NK-92 treated with Interleukin-12 subunit alpha and Interleukin-12 subunit beta, amount 100 ng/mL, for 24 hours (cell line): ENCODE measurements around the gene UST.
"Not testable (repeated sequence)": the region's sequence is repeated elsewhere in the genome, so short reads cannot be mapped to it uniquely, and the experiment has no call there.

Experiments used
- DNase-seq: peaks from one replicate; lab custom pipeline; 2025; lab: John Stamatoyannopoulos, UW

The UST gene

GRCh38 chr6:148978298-148978697 lies 231.5 kb downstream of the UST start:
- DNase-seq, result not testable (repeated sequence)

GRCh38 chr6:148979014-148979901 lies 232.4 kb downstream of the UST start:
- no peak for DNase-seq

DNA sequence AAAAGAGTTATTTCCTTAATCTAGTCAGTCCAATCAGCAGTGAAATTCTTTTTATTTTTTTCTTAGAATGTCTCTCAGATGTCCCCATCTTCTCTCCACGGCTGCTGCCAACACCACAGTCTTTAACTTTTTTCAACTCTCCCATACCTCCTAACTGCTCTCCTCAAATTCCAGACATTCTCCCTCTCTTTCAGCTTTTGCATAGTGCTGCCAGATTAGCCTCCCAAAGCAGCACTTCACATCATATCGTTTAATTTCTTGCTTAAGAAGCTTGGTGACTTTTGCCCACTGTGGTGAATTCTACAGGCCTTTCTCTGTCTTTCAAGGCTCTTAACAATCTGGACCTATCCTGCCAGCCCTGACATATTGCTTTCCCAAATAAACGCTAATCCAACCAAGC lies 233.4 kb downstream of the UST start:
- no peak for DNase-seq

GRCh38 chr6:148981515-148981914 lies 234.7 kb downstream of the UST start:
- no peak for DNase-seq

- DNase-seq, result no peak
Observed at GRCh38 chr6:148983101-148983761, 236.4 kb downstream of the UST start.

GRCh38 chr6:148983966-148984365 lies 237.1 kb downstream of the UST start:
- no peak for DNase-seq

- DNase-seq, result no peak
Observed at GRCh38 chr6:148984531-148985056, 237.8 kb downstream of the UST start.

GRCh38 chr6:148985499-148985898 lies 238.7 kb downstream of the UST start:
- no peak for DNase-seq

GRCh38 chr6:148986608-148987007 lies 239.8 kb downstream of the UST start:
- no peak for DNase-seq

DNA sequence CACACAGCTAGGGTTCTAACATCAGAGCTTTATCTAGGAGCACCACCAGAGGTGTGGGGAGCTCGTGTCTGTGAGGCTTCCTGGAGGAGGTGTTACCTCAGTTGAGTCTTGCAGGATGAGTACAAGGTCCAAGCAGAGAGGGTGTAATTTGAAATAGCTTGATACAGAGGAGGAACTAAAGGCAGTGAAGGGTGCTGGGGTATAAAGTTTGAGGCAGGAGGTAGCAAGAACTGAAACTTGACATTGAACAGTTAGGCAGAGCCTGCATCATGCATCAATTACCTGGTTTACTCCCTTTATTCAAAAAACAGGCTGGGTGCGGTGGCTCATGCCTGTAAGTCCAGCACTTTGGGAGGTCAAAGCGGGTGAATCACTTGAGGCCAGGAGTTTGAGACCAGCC lies 241.2 kb downstream of the UST start:
- DNase-seq, result no peak

DNA sequence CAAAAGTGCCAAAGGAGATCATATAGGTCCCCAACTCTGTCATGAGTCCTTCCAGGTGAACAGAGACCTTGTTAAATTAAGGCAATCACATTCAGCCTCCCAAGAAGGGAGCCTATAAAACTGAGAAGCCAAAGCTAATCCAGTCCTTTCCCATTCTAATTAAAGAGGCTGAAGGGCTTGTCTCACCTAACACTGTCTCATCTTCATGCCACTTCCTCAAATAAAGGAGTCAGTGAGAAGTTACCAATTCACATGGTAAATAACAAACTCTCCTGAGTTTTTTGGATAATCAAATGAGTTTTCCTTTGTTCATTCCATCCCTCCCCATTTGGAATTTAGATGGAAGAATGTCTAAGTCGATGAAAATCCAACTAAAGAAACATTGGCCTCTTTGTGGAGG lies 242.8 kb downstream of the UST start:
- DNase-seq, result no peak

GRCh38 chr6:148990403-148990802 lies 243.6 kb downstream of the UST start:
- no peak for DNase-seq

DNA sequence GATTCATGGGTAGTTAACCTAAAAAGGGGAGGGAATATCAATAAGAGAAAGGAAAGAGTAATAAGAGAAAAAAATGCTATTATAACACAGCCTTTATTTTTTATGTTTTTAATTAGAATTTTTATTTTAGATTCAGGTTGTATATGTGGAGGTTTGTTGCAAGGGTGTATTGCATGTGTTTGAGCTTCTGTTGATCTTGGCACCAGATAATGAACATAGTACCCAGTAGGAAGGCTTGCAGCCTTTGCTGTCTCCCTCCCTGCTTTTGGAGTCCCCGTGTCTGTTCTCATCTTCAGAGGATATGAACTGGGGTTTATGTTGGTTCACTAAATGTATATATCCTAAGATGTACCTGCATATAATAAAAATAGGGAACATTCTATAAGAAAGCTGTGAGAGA lies 250.0 kb downstream of the UST start:
- DNase-seq, result no peak

GRCh38 chr6:148997865-148998264 lies 251.0 kb downstream of the UST start:
- no peak for DNase-seq

DNA sequence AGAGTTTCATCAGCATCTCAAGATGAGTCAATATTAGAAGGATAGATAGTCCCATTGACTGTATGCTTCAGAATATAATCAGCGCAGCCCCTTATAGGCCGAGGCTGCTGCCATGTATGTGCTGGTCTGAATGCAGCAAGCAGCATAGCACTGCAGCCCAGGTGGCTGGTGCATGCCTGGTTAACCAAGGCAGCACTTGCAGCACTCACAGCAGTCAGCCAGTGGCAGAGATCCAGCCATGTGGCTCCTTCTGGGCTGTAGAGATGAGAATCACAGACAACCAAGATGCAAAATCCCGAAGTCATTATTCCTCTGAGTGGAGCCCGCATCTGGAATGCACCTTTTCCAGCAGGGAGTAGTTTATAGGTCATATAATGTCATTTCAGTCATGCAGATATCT lies 251.9 kb downstream of the UST start:
- no peak for DNase-seq

DNA sequence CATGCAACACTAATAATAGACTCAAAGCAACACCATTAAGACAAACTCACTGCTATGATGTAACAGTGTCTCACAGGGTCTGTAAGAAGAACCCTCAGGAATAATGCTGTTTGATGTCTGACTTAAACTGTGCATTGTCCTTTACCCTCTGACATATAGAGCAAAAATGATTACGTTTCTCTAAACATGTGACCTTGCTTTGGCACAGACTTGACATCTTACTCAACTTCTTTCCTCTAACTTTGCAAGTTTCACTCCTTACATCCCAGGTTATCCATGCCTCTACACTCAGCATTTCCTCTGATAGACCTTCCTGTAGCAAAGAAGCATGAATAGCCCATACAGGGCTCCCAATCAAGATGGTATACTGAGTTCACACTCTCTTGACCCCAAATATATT lies 252.7 kb downstream of the UST start:
- DNase-seq, result no peak

DNA sequence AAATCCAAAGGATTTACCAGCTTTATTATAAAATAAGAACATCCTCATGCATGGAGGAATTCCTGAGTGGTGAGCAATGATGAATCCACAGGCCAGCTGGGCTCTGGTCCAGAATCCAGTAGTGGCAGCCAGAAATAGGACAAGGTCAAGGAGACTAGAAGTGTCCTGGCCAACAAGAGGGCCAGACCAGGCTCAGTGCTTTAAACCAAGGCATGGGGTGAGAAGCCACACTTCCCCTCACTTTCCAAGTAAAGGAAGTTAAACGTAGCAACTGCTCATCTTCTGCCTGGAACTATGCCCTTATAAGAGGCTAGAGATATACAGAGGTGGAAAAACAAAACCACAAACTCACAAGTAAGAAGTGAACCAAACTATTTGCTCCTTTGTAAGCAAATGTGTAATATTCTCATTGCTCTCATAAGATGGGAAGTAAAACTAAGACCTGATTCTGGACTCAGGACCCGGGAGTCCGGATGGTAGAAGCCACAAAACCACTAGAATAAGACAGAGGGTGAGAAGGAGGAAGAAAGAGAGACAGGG lies 253.2 kb downstream of the UST start:
- DNase-seq, result no peak

GRCh38 chr6:149001422-149001821 lies 254.6 kb downstream of the UST start:
- DNase-seq, result no peak

DNA sequence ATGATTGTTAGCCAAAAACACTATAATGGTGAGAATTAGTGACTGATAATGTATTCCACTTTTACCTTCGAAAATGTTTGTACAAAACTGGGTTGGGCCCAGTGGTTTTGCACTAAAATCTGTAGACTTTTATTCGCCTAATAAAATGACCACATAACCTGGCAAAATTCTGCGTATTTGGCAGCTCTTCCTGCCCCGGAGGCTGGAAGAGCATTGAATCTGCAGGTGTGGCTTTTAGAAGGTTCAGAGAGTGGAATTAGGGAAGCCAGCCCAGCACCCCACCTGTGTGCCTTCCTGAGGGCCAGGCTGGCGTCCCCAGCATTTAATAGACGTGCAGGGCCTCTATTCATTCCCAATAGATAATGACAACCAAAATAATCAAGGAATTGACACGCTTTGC lies 256.7 kb downstream of the UST start:
- no peak for DNase-seq

DNA sequence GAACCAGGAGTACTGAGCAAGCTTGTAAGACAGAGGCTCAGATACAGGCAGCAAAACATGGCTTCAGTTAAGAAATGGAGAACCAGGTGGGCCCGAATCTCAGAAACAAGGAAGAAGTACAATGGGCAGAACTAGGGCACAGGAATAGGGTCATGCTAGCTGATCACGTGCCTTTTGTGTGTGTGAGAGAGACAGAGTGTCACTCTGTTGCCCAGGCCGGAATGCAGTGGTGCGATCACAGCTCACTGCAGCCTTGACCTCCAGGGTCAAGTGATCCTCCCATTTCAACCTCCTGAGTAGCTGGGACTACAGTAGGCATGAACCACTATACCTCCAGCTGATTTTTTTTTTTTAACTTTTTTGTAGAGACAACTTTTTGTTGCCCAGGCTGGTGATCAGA lies 257.8 kb downstream of the UST start:
- no peak for DNase-seq

GRCh38 chr6:149006236-149006635 lies 259.4 kb downstream of the UST start:
- DNase-seq, result not testable (repeated sequence)

- no peak for DNase-seq
Observed at GRCh38 chr6:149006671-149007070, 259.8 kb downstream of the UST start.

- DNase-seq, result no peak
Observed at GRCh38 chr6:149007846-149008245, 261.0 kb downstream of the UST start.
